ENCODE data around the gene RAB28.

DNA sequence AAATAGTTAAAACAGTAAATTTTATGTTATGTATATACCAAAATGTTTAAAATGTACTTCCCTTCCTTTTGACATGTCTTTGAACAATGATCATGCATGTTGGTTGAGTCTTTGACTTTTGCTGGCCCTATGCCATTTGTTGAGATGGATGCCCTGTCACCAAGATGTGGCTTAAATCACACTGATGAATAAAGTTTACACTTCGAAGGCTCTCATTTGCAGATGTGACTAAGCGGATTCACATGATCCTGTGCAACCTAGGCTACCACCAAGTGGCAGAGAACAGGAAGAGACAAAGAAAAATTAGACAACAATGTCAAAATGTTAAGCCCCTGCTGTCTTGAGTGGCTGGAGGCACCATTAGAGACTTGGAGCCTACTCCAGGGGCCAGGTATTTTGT lies 139.9 kb downstream of the RAB28 start:
- TF ChIP-seq, protein P1, sequence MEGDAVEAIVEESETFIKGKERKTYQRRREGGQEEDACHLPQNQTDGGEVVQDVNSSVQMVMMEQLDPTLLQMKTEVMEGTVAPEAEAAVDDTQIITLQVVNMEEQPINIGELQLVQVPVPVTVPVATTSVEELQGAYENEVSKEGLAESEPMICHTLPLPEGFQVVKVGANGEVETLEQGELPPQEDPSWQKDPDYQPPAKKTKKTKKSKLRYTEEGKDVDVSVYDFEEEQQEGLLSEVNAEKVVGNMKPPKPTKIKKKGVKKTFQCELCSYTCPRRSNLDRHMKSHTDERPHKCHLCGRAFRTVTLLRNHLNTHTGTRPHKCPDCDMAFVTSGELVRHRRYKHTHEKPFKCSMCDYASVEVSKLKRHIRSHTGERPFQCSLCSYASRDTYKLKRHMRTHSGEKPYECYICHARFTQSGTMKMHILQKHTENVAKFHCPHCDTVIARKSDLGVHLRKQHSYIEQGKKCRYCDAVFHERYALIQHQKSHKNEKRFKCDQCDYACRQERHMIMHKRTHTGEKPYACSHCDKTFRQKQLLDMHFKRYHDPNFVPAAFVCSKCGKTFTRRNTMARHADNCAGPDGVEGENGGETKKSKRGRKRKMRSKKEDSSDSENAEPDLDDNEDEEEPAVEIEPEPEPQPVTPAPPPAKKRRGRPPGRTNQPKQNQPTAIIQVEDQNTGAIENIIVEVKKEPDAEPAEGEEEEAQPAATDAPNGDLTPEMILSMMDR (IDR thresholded peaks at IDR 0.05; ENCODE audit: insufficient read depth, low read depth, low read length) = no peak
- no peak for TF ChIP-seq EZH2 (IDR thresholded peaks at IDR 0.05; ENCODE audit: insufficient read depth, low read length)
